Smooth muscle cell (in vitro differentiated cells): ENCODE data around the gene HOXA10. TPM values are rescaled to one million over a fixed set of nuclear protein-coding genes. Genes with fewer than 3 reads are reported as not detected.

Source experiments
- DNase-seq: peaks from one replicate; lab custom pipeline; 2025; ENCODE audit not compliant: unreplicated experiment; lab: John Stamatoyannopoulos, UW
- H2AFZ ChIP-seq: fragments of 200-600 bp; sonication (generic); 2 replicates; pipeline ENCODE4 v1.6.0; 2016; ENCODE audit warnings: antibody characterized with exemption, low read depth, mild to moderate bottlenecking
- H3F3A ChIP-seq: fragments of 200-600 bp; sonication (generic); 2 replicates; pipeline ENCODE4 v1.6.0; 2017; ENCODE audit warnings: antibody characterized with exemption, low read depth
- H3K27ac ChIP-seq: fragments of 200-600 bp; sonication (generic); 2 replicates; pipeline ENCODE4 v1.5.1; 2016; ENCODE audit warnings: low read depth, mild to moderate bottlenecking
- H3K27me3 ChIP-seq: fragments of 200-600 bp; sonication (generic); 2 replicates; pipeline ENCODE4 v1.6.1; 2016; ENCODE audit warnings: low read depth, mild to moderate bottlenecking
- H3K36me3 ChIP-seq: fragments of 200-600 bp; sonication (generic); 2 replicates; pipeline ENCODE4 v1.5.1; 2016; ENCODE audit warnings: low read depth
- H3K4me1 ChIP-seq: fragments of 200-600 bp; sonication (generic); 2 replicates; pipeline ENCODE4 v1.5.1; 2016; ENCODE audit warnings: low read depth
- H3K4me2 ChIP-seq: fragments of 200-600 bp; sonication (generic); 2 replicates; pipeline ENCODE4 v1.6.0; 2016; ENCODE audit warnings: mild to moderate bottlenecking
- H3K4me3 ChIP-seq: fragments of 200-600 bp; sonication (generic); 2 replicates; pipeline ENCODE4 v1.5.1; 2016; ENCODE audit warnings: mild to moderate bottlenecking
- H3K79me2 ChIP-seq: fragments of 200-600 bp; sonication (generic); 2 replicates; pipeline ENCODE4 v1.6.0; 2016; ENCODE audit warnings: low read depth, mild to moderate bottlenecking
- H3K9ac ChIP-seq: fragments of 200-600 bp; sonication (generic); 2 replicates; pipeline ENCODE4 v1.6.0; 2016; ENCODE audit warnings: low read depth
- H3K9me3 ChIP-seq: fragments of 200-600 bp; sonication (generic); replicated peaks from 2 replicates; pipeline ENCODE4 v1.5.1; 2016; ENCODE audit warnings: low read depth
- H4K20me1 ChIP-seq: fragments of 200-600 bp; sonication (generic); 2 replicates; pipeline ENCODE4 v1.6.0; 2016; ENCODE audit warnings: low read depth
- WGBS: methylation state at CpG from one replicate; pipeline ENCODE4 v1.1.7; 2016; ENCODE audit warnings: low lambda C conversion rate; 5-methylcytosine and 5-hydroxymethylcytosine counted together
- polyA plus RNA-seq: library from polyadenylated mRNA; unstranded; fragments of >200 nt; fragmentation: Nextera tagmentation; extraction: Ambion mirVana; gene quantifications from 2 replicates; pipeline ENCODE4 v1.2.1, GENCODE V29; 2016
- total RNA-seq: library from RNA; depleted of rRNA; stranded (reverse); fragments of >200 nt; gene quantifications from 2 replicates; pipeline ENCODE4 v1.2.3, GENCODE V29; 2014
- TF ChIP-seq, protein P1 (sequence below): fragments of 200-600 bp; sonication (generic); IDR thresholded peaks from 2 replicates; pipeline ENCODE4 v1.5.1; 2017; ENCODE audit warnings: borderline replicate concordance, mild to moderate bottlenecking, antibody characterized with exemption; ENCODE audit not compliant: insufficient read depth, poor library complexity, severe bottlenecking

Gene HOXA10
- total and polyA plus RNA-seq, 2 experiments from 2014 or later, result 37.6 to 53.6 TPM

DNA sequence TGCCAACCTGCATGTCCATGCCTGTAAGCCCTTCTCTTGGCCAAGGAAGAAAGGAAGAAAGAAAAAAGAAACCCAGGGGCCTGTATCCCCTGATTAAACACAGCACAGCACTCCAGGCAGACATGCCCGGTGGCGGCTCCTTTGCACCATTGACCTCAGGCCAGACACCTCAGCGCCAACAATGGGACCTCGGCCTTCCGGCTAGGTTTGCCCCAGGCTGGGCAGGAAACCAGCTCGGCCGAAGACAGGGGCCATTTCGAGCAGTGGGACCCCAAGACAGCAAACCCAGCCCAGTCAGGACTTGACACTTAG is 2.8 kb downstream of the HOXA10 start:
- no peak for DNase-seq
- peaks cover 100% of the 10 kb centered on the region for H3K79me2 ChIP-seq

DNA sequence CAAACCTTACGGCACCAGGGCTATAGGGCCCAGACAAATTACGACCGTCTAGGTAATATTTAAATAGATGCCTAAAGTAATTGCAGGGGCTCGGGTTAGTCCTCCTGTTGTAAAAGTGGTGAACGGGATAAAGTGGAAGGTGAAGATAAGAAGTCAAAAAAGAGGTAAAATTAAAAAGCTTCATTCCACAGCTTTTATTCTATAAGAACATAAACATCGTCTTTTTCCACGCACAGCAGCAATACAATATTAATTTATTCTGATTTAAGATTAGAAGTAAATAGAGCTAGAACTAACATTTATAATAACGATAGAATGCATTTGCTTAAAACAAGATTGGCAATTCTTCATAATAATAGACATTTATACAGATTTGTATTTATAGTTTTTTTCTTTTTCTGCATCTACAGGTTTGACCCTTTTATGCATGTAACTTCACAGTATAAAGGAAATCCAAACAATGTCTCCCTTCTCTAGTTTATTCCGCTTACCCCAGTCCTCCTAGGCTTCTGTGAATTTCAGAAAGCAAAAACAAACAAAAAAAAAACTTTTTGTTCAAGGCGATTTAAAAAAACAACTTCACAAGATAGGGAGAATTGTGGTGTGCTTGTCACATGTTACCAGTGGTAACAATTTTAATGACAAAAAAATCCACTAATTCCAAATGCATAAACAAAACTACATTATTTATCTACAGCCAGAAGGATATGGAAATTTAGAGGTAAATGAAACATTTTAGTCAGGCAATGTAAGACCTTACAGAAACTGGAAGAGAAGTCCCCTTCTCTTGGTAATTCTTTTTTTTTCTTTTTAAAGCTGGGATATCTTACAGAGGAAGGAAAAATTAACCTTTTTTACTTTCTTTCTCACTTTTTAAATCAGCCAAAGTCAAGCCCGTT is 3.4 kb downstream of the HOXA10 start:
- Histone ChIP-seq H3K9me3 (no peaks in the 10 kb centered on the region), H3K4me2 (peak overlapping the region; percentile 89), H3K27me3 (peaks cover 44% of the 10 kb centered on the region), H3K4me1 (no peaks in the 10 kb centered on the region), H3K36me3 (no peaks in the 10 kb centered on the region), H3K27ac (peak overlapping the region; percentile 95), H3K4me3 (peak overlapping the region; percentile 67), H3K9ac (peak overlapping the region; percentile 88), H4K20me1 (peaks cover 27% of the 10 kb centered on the region), H3F3A (peaks cover 7% of the 10 kb centered on the region), H3K79me2 (peaks cover 100% of the 10 kb centered on the region), H2AFZ (no peak overlapping the region)
- 13% methylated on average over 11 of the region's 11 CpGs for WGBS
- no peak for DNase-seq
- TF ChIP-seq, protein P1, sequence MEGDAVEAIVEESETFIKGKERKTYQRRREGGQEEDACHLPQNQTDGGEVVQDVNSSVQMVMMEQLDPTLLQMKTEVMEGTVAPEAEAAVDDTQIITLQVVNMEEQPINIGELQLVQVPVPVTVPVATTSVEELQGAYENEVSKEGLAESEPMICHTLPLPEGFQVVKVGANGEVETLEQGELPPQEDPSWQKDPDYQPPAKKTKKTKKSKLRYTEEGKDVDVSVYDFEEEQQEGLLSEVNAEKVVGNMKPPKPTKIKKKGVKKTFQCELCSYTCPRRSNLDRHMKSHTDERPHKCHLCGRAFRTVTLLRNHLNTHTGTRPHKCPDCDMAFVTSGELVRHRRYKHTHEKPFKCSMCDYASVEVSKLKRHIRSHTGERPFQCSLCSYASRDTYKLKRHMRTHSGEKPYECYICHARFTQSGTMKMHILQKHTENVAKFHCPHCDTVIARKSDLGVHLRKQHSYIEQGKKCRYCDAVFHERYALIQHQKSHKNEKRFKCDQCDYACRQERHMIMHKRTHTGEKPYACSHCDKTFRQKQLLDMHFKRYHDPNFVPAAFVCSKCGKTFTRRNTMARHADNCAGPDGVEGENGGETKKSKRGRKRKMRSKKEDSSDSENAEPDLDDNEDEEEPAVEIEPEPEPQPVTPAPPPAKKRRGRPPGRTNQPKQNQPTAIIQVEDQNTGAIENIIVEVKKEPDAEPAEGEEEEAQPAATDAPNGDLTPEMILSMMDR, result no peak

More for the DNA sequence above, 2.8 kb downstream of the HOXA10 start:
- Histone ChIP-seq H4K20me1 (peaks cover 31% of the 10 kb centered on the region), H3K9ac (peak overlapping the region; percentile 88), H3F3A (peaks cover 7% of the 10 kb centered on the region), H2AFZ (no peak overlapping the region), H3K4me2 (peak overlapping the region; percentile 89), H3K36me3 (no peaks in the 10 kb centered on the region), H3K9me3 (no peaks in the 10 kb centered on the region), H3K27ac (peak overlapping the region; percentile 95), H3K4me3 (peak overlapping the region; percentile 67), H3K27me3 (peaks cover 40% of the 10 kb centered on the region), H3K4me1 (no peaks in the 10 kb centered on the region)
- TF ChIP-seq, protein P1, result no peak
- WGBS, result 3% methylated on average over 8 of the region's 8 CpGs

DNA sequence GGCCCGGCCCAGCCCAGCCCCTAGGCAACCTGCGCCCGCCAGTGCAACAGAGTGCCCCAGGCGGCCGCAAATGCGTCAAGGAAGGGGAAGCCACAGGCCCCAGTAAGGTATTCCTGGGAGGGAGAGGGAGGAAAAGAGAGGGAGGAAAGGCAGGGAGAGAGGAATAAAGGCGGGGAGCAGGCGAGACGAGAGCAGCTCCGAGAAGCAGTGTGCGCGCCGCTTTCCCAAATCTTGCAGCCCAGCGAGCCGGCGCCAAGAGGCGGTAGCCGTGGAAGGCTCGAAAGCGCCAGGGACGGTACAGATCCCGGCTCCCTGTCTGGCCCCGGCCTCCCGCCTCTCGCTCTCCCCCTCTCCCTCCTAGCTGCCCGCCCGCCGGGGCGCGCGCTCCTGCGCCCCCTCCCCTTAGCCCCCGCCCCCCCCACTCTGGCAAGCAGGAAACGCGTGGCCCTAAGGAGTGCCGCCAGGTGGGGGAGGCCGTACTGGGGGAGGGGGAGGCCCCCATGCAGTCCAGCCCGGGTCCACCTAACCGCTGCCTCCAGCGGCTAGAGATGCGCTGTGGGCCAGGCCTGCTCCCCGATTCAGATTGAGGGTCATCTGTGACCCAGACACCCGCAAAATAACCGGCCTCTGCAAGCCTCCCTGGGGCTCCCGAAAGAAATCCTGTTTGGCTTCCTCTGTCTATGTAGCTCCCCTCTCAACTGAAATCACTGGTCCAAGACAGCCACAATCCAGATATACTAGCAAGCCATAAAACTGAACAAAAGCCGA is 4.3 kb downstream of the HOXA10 start:
- TF ChIP-seq, protein P1, result no peak
- no peak for DNase-seq
- Histone ChIP-seq H3K4me3 (peak overlapping the region; percentile 67), H3K4me1 (no peaks in the 10 kb centered on the region), H3K9me3 (no peaks in the 10 kb centered on the region), H3K27ac (peak overlapping the region; percentile 95), H2AFZ (no peak overlapping the region), H3K36me3 (no peaks in the 10 kb centered on the region), H3K79me2 (peaks cover 100% of the 10 kb centered on the region), H3K4me2 (peak overlapping the region; percentile 89), H4K20me1 (peaks cover 22% of the 10 kb centered on the region), H3K9ac (peak overlapping the region; percentile 88), H3F3A (peaks cover 7% of the 10 kb centered on the region), H3K27me3 (peaks cover 52% of the 10 kb centered on the region)
- 2% methylated on average over 25 of the region's 46 CpGs for WGBS
